GM19438 (cell line): Measurements from ENCODE around the gene FNIP2.
"Not testable (repeated sequence)": the region's sequence is repeated elsewhere in the genome, so short reads cannot be mapped to it uniquely, and the experiment has no call there.

Source experiments
- ATAC-seq: cut with Tn5 transposase; IDR thresholded peaks from one replicate; pipeline ENCODE4 v1.9.1; 2021; ENCODE audit warnings: low read depth; ENCODE audit not compliant: unreplicated experiment

The FNIP2 gene

DNA sequence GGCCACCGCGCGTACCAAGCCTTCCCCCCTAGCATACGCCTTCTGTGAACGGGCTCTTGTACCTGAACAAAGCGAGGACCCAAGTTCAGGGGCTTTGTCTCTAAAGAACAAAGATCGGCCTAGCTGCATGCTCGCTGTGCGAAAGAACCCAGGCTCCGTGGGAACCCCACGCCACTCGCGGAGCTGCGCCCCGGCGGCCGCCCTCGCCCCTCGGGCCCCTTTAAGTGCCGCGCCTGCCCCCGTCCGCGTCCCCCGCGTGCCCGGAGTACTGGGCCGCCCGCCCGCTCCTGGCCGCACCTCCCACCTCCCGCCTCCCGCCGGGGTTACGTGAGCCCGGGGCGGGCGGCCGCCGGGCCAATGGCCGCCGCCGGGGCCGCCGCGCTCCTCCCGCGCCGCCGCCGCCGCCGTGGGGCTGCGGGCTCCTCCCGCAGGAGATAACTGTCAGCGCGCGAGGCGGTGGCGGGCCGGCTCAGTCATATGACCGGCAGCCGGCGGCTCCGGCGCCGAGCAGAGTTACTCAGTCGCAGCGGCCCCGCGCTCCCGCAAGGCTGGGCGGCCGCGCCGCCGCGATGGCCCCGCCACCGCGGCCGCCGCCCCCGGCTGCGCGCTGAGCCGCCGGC is at the start of gene FNIP2:
Gene FNIP2, plus strand, starts transcription at position 472 of the 620 bp plus-strand sequence. CDS start 187 bp downstream, outside the sequence.
- peak; percentile 76 for ATAC-seq

DNA sequence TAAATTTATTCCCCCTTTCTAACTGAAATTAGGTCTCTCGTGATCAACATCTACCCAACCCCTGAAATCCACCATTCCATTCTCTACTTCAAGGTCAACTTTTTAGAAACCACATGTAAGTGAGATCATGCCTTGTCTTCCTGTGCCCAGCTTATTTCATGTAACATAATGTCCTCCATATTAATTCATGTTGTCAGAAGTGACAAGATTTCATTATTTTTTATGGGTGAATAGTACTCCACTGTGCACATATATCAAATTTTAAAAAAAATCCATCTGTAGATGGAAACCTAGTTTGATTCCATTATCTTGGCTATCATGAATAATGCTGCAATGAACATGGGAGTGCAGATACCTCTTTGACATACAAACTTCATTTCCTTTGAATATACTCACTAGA is 47.1 kb upstream of the FNIP2 start:
- no peak for ATAC-seq

DNA sequence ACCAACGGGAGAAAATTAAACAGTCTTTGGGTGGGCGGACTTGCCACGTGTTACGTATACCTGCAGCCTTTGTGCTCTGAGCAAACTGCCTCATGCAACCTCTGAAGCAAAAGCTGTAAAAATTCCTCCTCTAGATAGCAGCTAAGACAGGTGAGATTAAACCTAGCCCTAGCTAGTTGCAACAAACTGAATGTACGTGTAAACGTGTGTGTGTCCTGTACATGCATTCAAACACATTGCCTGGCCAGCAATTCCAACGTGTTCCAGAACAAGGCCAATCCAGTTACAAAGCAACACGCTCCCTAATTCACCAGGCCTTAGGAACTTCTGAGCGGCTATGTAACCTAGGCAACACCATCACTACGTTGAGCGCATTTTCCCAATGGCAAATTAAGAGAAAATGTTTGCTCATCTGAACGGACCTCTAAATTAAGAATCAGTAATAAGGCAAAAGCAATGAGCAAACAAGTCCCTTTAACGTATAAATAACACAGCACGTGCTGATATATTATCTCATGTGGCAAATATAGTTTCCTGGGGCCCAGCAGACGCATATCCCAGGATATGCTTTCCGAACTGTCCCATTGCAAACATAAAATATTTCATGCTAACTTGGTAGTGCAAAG is 46.4 kb upstream of the FNIP2 start:
- ATAC-seq = no peak

DNA sequence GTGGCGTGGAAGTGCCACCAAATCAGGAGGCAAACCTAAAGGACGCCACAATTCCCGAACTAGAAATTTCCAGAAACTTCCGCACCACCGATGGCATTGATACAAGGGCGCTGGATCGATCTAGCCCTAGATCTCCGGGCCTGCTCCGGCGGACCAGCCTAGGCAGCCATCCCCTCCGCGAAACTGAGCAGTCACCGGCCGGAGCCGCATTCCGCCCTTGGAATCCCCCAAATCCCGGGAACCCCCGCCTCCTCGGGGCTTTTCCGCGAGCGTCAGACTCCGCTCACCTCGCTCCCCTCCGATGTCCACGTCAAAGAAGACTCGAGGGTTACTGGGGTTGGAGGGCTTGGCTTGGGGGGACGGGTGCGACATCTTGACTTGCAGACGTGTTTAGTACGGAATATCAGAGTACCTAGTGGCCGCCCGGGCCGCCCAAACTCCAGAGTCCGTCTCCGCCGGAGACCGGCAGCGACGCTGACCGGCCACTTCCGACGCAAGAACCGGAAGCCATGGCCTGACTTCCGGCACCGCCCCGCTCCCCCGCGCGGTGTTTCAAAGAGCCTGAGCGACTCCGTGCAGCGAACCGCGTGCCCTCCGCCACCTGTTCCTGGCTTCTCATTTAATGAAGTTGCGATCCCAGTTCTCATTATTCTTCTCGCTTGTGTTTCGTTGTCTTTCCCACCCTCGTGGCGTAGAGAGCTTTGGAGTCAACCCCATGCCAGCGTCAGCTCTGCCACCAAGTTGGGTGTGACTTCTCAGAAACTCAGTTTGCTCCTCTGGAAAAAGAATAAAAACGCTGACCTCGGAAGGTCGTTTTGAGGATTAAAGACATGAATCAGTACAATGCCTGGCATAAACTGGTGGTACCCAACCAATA is 45.7 kb upstream of the FNIP2 start, which contains the start of gene PPID:
Gene PPID, minus strand, starts transcription at position 480 of the 877 bp plus-strand sequence. Its CDS starts 108 bp downstream, at position 372.
- ATAC-seq = peak; percentile 99

DNA sequence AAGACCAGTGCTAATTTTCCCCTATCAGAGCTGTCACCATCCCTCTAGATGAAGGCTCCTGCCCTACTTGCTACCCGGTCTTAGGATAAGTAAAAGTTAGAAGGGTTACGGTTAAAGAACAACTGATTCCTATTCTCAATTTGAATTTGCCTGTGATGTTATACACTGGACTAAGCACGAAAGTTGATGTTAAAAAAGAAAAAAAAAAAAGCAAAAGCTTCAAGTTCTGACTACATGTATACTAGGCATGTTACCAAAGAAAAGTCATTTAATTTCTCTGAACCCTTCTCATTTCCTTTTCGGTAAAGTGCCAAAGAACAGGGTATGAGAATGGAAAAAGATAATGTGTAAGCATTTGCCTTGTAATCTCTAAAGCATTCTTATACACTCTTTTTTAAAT is 44.2 kb upstream of the FNIP2 start:
- no peak for ATAC-seq

DNA sequence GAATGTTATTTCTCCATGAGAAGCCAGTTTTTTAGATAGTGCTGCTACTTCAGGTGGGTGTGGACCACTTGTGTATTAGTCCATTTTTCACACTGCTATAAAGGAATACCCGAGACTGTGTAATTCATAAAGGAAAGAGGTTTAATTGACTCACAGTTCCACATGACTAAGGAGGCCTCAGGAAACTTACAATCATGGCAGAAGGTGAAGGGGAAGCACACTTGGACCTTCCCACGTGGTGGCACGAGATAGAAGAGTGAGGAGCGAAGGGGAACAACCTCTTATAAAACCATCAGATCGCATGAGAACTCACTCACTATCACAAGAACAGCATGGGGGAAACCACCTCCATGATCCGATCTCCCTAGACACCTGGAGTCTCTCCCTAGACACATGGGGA is 42.2 kb upstream of the FNIP2 start:
- ATAC-seq = no peak

DNA sequence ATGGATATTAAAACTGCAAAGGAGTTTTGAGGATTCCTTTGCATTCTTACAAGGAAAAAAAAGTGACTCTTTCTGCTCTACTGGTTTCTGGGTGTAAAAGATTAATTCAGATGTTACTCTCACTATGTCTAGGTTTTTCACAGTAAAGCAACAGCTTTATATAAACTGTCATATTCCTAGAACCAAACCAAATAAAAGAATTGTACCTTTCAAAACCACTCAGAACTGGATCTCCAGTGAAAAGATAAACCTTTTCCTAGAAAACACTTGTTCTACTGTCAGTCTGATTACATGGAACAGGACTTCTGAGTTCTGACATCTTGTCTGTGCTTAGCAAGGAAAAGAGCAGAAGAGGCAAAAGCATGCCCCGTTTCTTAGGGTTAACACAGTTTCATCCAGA is 40.6 kb upstream of the FNIP2 start:
- no peak for ATAC-seq

DNA sequence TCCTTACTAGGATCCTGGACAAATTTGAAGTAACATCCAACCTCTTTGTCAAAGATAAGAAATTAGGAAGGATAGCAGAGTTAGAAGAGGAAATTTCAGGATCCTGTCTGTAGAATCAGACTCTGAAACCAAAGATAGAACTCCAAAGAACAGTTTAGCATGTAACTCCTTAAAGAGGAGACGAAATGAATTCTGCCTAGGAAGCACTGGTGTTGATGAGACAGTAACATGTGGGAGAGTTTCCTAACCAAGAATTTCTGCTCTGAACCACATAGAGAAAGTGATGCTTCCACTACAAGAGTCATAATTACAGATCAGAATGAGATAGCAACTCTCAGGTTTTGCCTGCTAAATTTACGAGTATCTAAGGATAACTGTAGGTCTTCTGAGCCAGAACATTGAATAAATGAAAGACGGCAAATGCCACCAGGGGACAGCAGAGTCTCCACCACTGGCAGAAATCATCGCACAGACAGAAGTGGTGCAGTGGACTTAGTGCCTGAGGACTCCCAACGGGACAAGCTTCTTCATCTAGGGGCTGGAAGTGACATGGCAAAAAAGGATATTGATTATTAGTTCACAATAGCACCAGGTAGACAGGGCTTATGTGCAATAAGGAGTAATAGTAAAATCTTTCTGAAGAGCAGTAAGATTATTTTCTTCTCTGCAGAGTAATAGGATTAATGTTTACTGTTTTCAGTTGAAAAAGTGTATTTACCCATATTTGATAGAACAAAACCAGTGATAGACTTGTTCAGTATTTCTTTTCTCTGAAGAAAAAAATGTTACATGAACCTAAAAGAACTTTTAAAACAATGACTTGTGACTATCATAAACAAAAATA is 38.9 kb upstream of the FNIP2 start:
- ATAC-seq = peak; percentile 86

DNA sequence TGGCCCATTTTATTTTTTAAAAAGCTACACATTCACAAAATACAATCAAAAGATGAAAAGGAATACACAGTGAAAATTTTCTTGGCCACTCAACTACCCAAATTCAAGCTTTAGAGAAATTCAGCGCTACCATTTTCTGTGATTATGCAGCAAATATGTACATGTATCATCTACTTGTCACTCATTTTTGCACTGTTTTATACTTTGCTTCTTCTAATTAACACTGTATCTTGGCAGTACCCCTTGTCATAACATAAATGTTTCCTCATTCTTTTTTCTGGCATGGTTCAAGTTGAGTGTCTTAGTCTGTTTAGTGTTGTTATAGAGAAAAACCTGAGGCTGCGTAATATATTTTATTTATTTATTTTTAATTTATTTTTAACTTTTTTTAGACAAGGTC is 30.0 kb upstream of the FNIP2 start:
- no peak for ATAC-seq

DNA sequence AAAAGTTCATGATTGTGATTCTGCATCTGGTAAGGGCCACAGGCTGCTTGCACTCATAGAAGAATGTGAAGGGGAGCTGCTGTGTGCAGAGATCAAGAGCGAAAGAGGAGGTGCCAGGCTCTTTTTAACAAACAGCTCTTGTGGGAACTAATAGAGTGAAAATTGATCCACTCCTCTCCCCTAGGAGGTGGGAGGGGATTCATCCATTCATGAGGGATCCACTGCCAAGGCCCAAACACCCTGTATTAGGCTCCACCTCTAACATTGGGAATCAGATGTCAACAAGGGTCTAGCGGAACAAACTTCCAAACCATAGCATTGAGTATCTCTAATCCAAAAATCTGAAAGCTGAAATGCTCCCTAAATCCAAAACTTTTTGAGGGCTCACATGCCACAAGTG is 29.2 kb upstream of the FNIP2 start:
- no peak for ATAC-seq

DNA sequence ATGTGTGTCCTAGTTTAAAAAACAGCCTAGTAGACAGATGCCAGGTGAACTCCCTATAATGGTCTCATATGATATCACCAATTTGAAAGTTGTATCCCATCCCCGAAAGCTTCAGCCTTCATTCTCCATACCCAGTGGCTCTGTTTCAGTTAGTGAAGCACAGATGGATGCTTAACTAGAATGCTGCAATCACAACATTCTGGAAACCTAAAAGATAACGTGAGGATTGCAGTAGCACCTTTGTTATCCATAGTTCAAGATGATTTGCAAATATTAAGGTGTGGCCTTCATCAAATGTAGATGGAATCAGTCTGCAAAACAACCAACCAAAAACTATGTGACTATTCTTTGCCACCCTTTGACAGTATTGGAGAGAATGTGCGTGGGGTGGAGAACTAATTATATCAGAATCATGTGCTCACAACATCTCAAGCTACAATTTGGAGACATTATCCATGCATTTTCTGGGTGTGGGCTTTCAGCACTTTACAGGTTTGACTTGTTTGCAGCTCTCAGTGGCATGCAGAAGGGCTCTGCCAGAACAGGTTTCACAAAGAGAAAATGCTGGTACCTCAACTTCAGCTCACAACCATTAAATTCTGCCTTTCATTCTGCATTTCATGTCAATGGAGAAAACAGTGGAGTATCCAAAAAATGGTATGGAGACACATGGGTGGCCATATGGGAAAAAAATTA is 27.4 kb upstream of the FNIP2 start:
- ATAC-seq = no peak

DNA sequence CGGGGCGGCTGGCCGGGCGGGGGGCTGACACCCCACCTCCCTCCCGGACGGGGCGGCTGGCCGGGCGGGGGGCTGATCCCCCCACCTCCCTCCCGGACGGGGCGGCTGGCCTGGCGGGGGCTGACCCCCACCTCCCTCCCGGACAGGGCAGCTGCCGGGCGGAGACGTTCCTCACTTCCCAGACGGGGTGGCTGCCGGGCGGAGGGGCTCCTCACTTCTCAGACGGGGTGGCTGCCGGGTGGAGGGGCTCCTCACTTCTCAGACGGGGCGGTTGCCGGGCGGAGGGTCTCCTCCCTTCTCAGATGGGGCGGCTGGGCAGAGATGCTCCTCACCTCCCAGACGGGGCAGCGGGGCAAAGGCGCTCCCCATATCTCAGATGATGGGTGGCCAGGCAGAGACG is 22.3 kb upstream of the FNIP2 start:
- not testable (repeated sequence) for ATAC-seq

DNA sequence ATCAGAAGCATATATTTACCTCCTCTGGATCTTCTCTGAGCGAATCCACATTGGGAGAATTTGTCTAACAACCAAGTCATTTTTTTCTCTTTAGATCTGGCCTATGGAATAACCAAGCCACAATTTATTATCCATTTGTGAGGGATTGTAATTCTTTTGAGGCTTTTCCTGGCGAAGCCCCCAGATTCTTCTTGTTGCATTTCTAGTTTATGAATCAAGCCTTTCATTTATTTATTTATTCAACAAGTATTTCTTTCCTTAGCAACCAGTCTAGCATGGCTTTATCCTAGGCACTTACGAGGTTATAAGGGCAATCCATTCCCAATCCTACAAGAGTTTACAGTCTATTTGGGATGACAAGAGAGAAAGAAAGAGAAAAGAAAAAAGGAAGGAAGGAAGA is 18.4 kb upstream of the FNIP2 start:
- ATAC-seq = no peak

DNA sequence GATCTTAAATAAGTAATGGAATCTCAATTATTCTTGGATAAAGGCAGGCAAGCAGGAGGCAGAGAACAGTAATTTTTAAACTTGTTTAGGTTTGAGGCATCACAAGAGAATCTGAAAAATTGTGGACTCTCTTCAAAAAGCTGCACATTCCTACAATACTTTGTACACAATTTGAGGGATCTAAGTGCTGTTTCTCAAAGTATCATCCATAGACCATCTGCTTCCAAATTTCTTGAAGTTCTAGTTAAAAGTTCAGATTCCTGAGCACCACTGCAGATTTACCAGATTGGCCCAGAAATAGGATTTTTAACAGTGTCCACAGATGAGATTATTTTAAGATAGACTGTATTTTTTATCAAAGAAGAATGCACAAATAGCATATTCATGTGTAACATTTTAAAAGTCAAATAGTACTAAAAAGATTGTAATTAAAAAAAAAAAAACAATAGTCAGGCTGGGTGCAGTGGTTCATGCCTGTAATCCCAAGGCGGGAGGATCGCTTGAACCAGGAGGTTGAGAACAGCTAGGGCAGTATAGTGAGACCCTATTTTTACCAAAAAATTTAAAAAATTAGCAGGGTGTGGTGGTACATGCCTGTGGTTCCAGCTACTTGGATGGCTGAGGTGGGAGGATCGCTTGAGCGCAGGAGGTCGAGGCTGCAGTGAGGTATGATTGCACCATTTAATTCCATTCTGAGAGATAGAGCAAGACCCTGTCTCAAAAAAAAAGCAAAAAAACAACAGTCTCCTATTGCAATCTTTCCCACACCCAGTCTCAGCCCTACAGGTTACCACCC is 14.2 kb upstream of the FNIP2 start:
- no peak for ATAC-seq

DNA sequence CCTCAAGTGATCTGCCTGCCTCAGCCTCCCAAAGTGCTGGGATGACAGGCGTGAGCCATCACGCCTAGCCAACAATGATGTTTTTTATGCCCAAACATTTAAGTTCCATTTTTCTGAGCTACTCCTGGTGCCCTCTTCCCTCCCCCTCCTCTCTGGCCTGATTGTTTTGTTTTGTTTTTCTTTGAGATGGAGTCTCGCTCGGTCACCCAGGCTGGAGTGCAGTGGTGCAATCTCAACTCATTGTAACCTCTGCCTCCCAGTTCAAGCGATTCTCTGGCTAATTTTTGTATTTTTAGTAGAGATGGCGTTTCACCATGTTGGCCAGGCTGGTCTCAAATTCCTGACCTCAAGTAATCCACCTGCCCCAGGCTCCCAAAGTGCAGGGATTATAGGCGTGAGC is 13.0 kb upstream of the FNIP2 start:
- ATAC-seq = not testable (repeated sequence)

DNA sequence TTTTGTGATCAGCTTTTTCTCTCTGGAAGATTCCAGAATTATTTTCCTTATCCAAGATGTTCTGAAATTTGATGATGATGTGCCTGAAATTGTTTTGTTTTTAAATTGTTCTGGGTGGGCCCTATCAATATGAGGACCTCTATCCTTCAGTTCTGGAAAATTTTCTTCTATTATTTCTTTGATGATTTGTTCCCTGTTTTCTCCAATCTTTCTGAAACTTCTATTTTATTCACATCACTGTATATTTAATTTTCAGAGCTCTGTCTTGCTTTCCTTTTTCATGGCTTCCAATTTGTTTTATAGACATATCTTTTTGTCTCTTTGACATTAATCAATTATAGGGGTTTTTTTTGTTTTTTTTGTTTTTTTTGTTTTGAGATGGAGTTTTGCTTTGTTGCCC is 12.2 kb upstream of the FNIP2 start:
- no peak for ATAC-seq

DNA sequence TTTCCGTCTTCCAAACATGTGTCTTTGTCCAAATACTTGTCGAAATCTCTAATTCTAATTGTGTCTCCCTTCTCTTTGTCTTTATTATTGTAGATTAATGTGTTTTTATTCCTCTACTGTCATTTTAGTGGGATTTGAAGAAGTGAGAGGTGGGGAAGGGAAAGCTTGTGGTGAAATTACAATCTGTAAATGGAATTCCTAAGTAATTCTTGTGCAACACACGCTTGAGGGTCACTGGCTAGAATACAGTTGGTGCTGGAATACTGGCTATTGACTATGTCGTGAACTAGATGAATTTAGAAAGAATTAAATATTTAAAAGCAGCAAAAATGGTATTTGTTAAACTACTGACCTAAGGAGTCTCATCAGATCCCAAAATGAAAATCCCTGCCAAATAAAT is 10.7 kb upstream of the FNIP2 start:
- ATAC-seq = no peak

DNA sequence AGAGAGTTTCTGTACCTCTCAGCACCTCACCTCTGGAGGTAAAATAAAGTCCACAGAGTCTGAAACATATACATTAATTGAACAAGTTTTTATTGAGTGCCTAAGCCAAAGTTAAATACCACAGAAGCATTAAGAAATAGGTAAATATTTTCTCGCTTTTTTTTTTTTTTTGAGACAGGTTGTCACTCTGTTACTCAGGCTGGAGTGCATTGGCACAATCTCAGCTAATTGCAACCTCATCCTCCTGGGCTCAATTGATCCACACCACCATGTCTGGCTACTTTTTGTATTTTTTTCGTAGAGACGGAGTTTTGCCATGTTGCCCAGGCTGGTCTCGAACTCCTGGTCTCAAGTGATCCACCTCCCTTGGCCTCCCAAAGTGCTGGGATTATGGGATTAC is 10.1 kb upstream of the FNIP2 start:
- no peak for ATAC-seq

DNA sequence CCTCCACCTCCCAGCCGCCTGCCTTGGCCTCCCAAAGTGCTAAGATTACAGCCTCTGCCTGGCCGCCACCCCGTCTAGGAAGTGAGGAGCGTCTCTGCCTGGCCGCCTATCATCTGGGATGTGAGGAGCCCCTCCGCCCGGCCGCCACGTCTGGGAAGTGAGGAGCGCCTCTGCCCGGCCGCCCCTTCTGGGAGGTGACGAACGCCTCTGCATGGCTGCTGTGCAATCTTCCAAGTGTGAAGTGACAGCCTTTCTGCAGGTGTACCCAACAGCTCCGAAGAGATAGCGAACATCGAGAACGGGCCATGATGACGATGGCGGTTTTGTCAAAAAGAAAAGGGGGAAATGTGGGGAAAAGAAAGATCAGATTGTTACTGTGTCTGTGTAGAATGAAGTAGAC is 9.3 kb upstream of the FNIP2 start:
- not testable (repeated sequence) for ATAC-seq
